ENCODE data around the gene LRRN4. TPM values are rescaled to one million over a fixed set of nuclear protein-coding genes. Genes with fewer than 3 reads are reported as not detected.

The LRRN4 gene
- total RNA-seq, 1 donor from 2014 or later: not detected

DNA sequence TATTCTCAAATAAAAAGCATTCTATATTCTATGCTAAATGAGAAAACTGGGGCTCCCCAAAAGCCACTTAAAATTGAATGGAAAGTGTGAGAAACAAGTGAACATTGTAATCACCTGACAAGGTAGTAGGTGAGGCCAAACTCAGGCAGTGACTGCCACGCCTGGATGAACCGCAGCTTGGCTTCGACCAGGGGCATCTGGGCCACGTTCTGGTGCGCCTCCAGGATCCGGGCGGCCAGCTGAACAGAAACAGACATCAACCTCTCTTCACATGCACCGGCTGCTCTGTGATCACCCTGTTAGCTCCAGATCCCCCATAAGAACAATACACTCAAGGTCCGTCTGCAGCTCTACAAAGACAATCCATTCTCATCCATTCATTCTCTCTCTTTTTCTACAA, 30.1 kb upstream of the LRRN4 start:
- Mint-ChIP-seq H3K4me3 (ENCODE audit: unreplicated experiment) (no peak overlapping the region), H3K9me3 (ENCODE audit: unreplicated experiment) (no peaks in the 10 kb centered on the region), H3K36me3 (ENCODE audit: unreplicated experiment) (no peaks in the 10 kb centered on the region), H3K4me1 (ENCODE audit: unreplicated experiment) (no peaks in the 10 kb centered on the region), H3K27me3 (ENCODE audit: unreplicated experiment) (peaks cover 9% of the 10 kb centered on the region), H3K27ac (ENCODE audit: unreplicated experiment) (no peak overlapping the region)
- DNase-seq (ENCODE audit: extremely low spot score, unreplicated experiment): no peak
- TF ChIP-seq CTCF (IDR thresholded peaks at IDR 0.05): no peak

GRCh38 chr20:6081236-6081635, 27.4 kb upstream of the LRRN4 start:
- Mint-ChIP-seq H3K4me3 (ENCODE audit: unreplicated experiment) (no peak overlapping the region), H3K9me3 (ENCODE audit: unreplicated experiment) (no peaks in the 10 kb centered on the region), H3K27me3 (ENCODE audit: unreplicated experiment) (peaks cover 7% of the 10 kb centered on the region), H3K4me1 (ENCODE audit: unreplicated experiment) (no peaks in the 10 kb centered on the region), H3K36me3 (ENCODE audit: unreplicated experiment) (no peaks in the 10 kb centered on the region), H3K27ac (ENCODE audit: unreplicated experiment) (no peak overlapping the region)
- DNase-seq (ENCODE audit: extremely low spot score, unreplicated experiment): no peak
- TF ChIP-seq CTCF (IDR thresholded peaks at IDR 0.05): no peak

GRCh38 chr20:6079016-6079415, 25.2 kb upstream of the LRRN4 start:
- H3K27ac Mint-ChIP-seq (ENCODE audit: unreplicated experiment): no peak overlapping the region
- no peak for TF ChIP-seq CTCF (IDR thresholded peaks at IDR 0.05)
- no peak overlapping the region for H3K4me3 Mint-ChIP-seq (ENCODE audit: unreplicated experiment)
- H3K4me1 Mint-ChIP-seq (ENCODE audit: unreplicated experiment): no peaks in the 10 kb centered on the region
- no peaks in the 10 kb centered on the region for H3K36me3 Mint-ChIP-seq (ENCODE audit: unreplicated experiment)
- peaks cover 7% of the 10 kb centered on the region for H3K27me3 Mint-ChIP-seq (ENCODE audit: unreplicated experiment)
- DNase-seq (ENCODE audit: extremely low spot score, unreplicated experiment): no peak
- H3K9me3 Mint-ChIP-seq (ENCODE audit: unreplicated experiment): no peaks in the 10 kb centered on the region

DNA sequence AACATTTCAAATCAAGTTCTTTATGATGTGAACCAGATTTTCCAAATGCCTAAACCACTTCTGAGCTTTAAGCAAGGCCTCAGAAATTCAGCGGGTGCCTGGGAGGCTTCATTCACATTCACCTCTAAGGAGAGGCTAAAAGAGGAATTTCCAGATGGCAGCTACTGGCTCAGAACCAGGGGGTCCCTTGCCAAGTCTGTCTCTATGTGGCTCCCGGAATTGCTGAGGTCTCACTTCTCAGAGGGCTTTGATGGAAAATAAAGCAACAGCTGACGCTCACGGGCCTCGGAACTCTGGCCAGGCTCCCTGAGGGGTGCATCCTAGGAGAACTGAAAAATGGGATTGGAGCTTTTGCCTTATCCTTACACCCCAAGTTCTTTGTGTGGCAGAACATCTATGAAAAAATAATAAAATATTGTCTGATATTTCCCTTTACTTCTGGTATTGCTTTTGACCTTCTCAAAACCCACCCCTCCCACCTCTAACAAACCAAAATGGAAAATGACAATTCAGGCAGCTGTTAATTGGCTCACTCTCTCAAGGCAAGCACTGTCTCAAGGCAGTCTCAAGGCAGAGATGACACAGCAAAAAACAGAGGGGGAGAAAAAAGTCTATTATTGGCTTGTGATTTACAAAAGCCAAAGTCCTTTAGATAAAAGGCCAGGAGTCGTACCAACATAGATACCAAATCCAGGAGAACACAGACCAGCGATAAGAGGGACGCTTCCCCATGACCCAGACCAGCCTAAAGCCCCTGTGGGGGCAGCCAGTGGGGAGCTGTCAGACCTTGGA, 21.8 kb upstream of the LRRN4 start:
- Mint-ChIP-seq H3K36me3 (ENCODE audit: unreplicated experiment) (no peaks in the 10 kb centered on the region), H3K4me3 (ENCODE audit: unreplicated experiment) (no peak overlapping the region), H3K27ac (ENCODE audit: unreplicated experiment) (no peak overlapping the region), H3K9me3 (ENCODE audit: unreplicated experiment) (no peaks in the 10 kb centered on the region), H3K4me1 (ENCODE audit: unreplicated experiment) (no peaks in the 10 kb centered on the region), H3K27me3 (ENCODE audit: unreplicated experiment) (peaks cover 6% of the 10 kb centered on the region)
- no peak for TF ChIP-seq CTCF (IDR thresholded peaks at IDR 0.05)
- no peak for DNase-seq (ENCODE audit: extremely low spot score, unreplicated experiment)

- no peak for TF ChIP-seq CTCF (IDR thresholded peaks at IDR 0.05)
- no peaks in the 10 kb centered on the region for H3K4me1 Mint-ChIP-seq (ENCODE audit: unreplicated experiment)
- peaks cover 3% of the 10 kb centered on the region for H3K27me3 Mint-ChIP-seq (ENCODE audit: unreplicated experiment)
- H3K4me3 Mint-ChIP-seq (ENCODE audit: unreplicated experiment): no peak overlapping the region
- H3K9me3 Mint-ChIP-seq (ENCODE audit: unreplicated experiment): no peaks in the 10 kb centered on the region
- no peaks in the 10 kb centered on the region for H3K36me3 Mint-ChIP-seq (ENCODE audit: unreplicated experiment)
- H3K27ac Mint-ChIP-seq (ENCODE audit: unreplicated experiment): no peak overlapping the region
- no peak for DNase-seq (ENCODE audit: extremely low spot score, unreplicated experiment)
Observed at GRCh38 chr20:6074784-6075183, 20.9 kb upstream of the LRRN4 start.
